Sigmoid colon (tissue), 4 donors: Measurements from ENCODE around the gene TKTL1.

Experiments
- EP300 ChIP-seq, 4 donors: sonication (generic); formaldehyde crosslinking; IDR thresholded peaks; one replicate each; pipeline ENCODE4 v1.6.1; 2017; ENCODE audit warnings: antibody characterized with exemption in 4 of 4
- TF ChIP-seq, protein P1 (sequence below), 4 experiments: fragments of 450-650 bp in 3 of 4; fragments of 200-600 bp in 1 of 4; IDR thresholded peaks; one replicate each; pipeline ENCODE4 v1.5.1; 2016 to 2019; ENCODE audit warnings: antibody characterized with exemption in 4 of 4, mild to moderate bottlenecking in 3 of 4, moderate library complexity in 2 of 4

DNA sequence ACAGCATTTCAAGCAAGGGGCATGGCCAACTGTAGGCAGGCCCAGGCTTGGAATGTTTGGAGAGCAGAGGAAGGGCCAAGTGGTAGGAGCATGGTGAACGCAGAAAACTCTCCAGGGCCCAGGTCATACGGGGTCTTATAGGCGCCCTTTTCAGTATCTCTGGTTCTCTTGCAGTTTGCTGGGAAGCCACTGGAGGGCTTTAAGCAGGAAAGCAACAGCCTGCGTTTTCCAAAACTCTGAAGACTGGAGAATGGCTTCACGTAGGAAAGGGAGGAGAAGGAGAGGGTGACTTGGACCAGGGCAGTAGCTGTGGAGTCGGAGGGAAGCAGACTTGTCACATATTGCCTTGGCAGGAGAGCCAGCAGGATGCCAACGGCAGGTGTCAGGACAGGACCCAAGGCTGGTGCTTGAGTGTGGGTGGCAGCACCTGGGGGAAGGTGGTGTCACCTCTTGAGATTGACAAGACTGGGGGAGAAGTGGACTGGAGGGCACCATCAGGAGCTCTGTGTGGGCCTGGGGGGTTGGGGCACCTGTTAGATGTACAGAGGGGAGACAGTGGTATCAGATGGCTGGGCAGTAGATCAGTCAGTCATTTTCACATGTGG lies 21.9 kb downstream of the TKTL1 start:
- TF ChIP-seq, protein P1, sequence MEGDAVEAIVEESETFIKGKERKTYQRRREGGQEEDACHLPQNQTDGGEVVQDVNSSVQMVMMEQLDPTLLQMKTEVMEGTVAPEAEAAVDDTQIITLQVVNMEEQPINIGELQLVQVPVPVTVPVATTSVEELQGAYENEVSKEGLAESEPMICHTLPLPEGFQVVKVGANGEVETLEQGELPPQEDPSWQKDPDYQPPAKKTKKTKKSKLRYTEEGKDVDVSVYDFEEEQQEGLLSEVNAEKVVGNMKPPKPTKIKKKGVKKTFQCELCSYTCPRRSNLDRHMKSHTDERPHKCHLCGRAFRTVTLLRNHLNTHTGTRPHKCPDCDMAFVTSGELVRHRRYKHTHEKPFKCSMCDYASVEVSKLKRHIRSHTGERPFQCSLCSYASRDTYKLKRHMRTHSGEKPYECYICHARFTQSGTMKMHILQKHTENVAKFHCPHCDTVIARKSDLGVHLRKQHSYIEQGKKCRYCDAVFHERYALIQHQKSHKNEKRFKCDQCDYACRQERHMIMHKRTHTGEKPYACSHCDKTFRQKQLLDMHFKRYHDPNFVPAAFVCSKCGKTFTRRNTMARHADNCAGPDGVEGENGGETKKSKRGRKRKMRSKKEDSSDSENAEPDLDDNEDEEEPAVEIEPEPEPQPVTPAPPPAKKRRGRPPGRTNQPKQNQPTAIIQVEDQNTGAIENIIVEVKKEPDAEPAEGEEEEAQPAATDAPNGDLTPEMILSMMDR (IDR thresholded peaks at IDR 0.05) = peak; percentile 18 to 57 (median 40)
- TF ChIP-seq EP300 (IDR thresholded peaks at IDR 0.05) = no peak
